Heart right ventricle (tissue), 16 donors: Measurements from ENCODE around the gene MAP2K5. TPM values are rescaled to one million over a fixed set of nuclear protein-coding genes. Genes with fewer than 3 reads are reported as not detected.
A peak's percentile ranks its signal among the peaks of the same experiment; 100 is the strongest.
"Not testable (repeated sequence)": the region's sequence is repeated elsewhere in the genome, so short reads cannot be mapped to it uniquely, and the experiment has no call there.

ENCODE experiments used
- ATAC-seq, 8 donors: fragments of 200-7000 bp; cut with Tn5 transposase; one replicate each; pipeline ENCODE4 v1.9.1; 2020; ENCODE audit warnings: mild to moderate bottlenecking in 8 of 8, moderate library complexity in 8 of 8, moderate number of reproducible peaks in 1 of 8
- DNase-seq, 2 donors: peaks; one replicate each; pipeline ENCODE4 v3.0.0-alpha.2; 2020
- H3K27ac ChIP-seq, 10 donors: fragments of 200-600 bp; sonication (generic) in 2 of 10; one replicate each; pipeline versions ENCODE4 v1.5.0 to v1.8.0; 2020 to 2022; ENCODE audit warnings: mild to moderate bottlenecking in 3 of 10
- H3K27me3 ChIP-seq, 7 donors: fragments of 200-600 bp; one replicate each; pipeline ENCODE4 v1.8.0; 2021 to 2022; ENCODE audit warnings: mild to moderate bottlenecking in 2 of 7
- H3K36me3 ChIP-seq, 9 donors: fragments of 200-600 bp; sonication (generic) in 1 of 9; one replicate each; pipeline versions ENCODE4 v1.5.0 to v1.8.0; 2020 to 2022; ENCODE audit warnings: mild to moderate bottlenecking in 2 of 9
- H3K4me1 ChIP-seq, 9 donors: fragments of 200-600 bp; sonication (generic) in 1 of 9; one replicate each; pipeline versions ENCODE4 v1.5.0 to v1.8.0; 2020 to 2022; ENCODE audit warnings: mild to moderate bottlenecking in 4 of 9
- H3K4me3 ChIP-seq, 10 donors: fragments of 200-600 bp; sonication (generic) in 2 of 10; one replicate each; pipeline versions ENCODE4 v1.5.0 to v1.8.0; 2020 to 2022; ENCODE audit warnings: mild to moderate bottlenecking in 7 of 10, moderate library complexity in 2 of 10
- H3K9me3 ChIP-seq, 11 donors: fragments of 200-600 bp in 10 of 11; sonication (generic) in 2 of 11; one replicate each; pipeline versions ENCODE4 v1.5.0 to v1.8.0; 2013 to 2022; ENCODE audit warnings: mild to moderate bottlenecking in 2 of 11, control low read depth in 1 of 11, moderate library complexity in 1 of 11
- CTCF ChIP-seq, 9 donors: fragments of 200-600 bp; sonication (generic) in 2 of 9; IDR thresholded peaks; one replicate each; pipeline versions ENCODE4 v1.5.0 to v1.8.0; 2021 to 2022; ENCODE audit warnings: antibody characterized with exemption in 9 of 9, mild to moderate bottlenecking in 5 of 9, moderate library complexity in 1 of 9
- WGBS, 2 donors: extraction: QIAGEN DNeasy Blood & Tissue Kit; methylation state at CpG; one replicate each; pipeline ENCODE4 v1.1.7; 2013; ENCODE audit warnings: inconsistent platforms in 1 of 2; 5-methylcytosine and 5-hydroxymethylcytosine counted together
- intact Hi-C, 10 donors: fragments of 100-400 bp; cut with DNase I; formaldehyde crosslinking; loops; one replicate each; pipeline versions ENCODE4 v1.11.1 to v1.14.2; 2022
- polyA plus RNA-seq, 2 donors: library from polyadenylated mRNA; stranded (reverse); fragments of 200-250 nt; gene quantifications; one replicate each; pipeline ENCODE4 v1.2.3, GENCODE V29; 2013
- total RNA-seq, 10 donors: library from RNA; stranded (reverse); fragmentation: NEBNext Ultra II Directional in 3 of 10; extraction: Animal tissue kit (Norgen Biotek cat#: 25700) in 3 of 10; gene quantifications; one replicate each; pipeline versions ENCODE4 v1.2.1 to v1.2.4, GENCODE V29; 2021 to 2023
- donor health status: Arrhythmogenic right ventricular cardiomyopathy.
- donor health status: ischemic (EF 13 %, LVEDD 7.1; RV severe dilation, severe dysfunction).
- donor health status: healthy with polysubstance abuse.
- donor health status: DM: no; HTN: yes; CAD: no.
- donor health status: DM: no; HTN: no; CAD: no.
- donor health status: ischemic (EF 25% LVEDD 6.9; RV normal size, moderate dysfunction).
- donor health status: ischemic (EF 25% LVEDD 5.7; RV mildly dilated, moderate dysfunction).
- donor health status: healthy.
- donor health status: DM: yes; HTN: yes; CAD: no.
- donor health status: Ischemic cardiomyopathy.
- donor health status: ischemic (EF 35%, LVEDD 5.7; RV mildly dilated, moderate dysfunction).
- donor health status: nonischemic (EF 11% LVEDD 7.7; RV severe dilation, severe dysfunction).
- donor health status: DM: yes; HTN: yes; CAD: no.
- donor health status: PGD.
- donor health status: ischemic (EF 29% LVEDD 5.4; RV normal size, mild dysfunction).
- donor health status: nonischemic (EF 23%, LVEDD 6.1; RV moderate dilation, normal function).

The MAP2K5 gene
- total and polyA plus RNA-seq, 12 donors: 7.7 to 34.3 (median 21.0) TPM

- no peak for TF ChIP-seq CTCF (IDR thresholded peaks at IDR 0.05)
- Histone ChIP-seq H3K4me3 (no peak overlapping the region), H3K9me3 (no peaks in the 10 kb centered on the region), H3K27me3 (no peaks in the 10 kb centered on the region), H3K36me3 (peaks cover 0 to 42% (median 15%) of the 10 kb centered on the region in 9 donors), H3K4me1 (no peaks in the 10 kb centered on the region), H3K27ac (no peak overlapping the region)
- no peak for ATAC-seq
- DNase-seq: no peak
- 96 to 99% methylated on average over 3 of the region's 3 CpGs for WGBS, 2 donors
- intact Hi-C loops: no loop called here
These were observed 89.8 kb downstream of the MAP2K5 start for GRCh38 chr15:67632261-67632660.

GRCh38 chr15:67635950-67636349 is 93.4 kb downstream of the MAP2K5 start:
- DNase-seq, ATAC-seq, H3K27ac ChIP-seq, intact Hi-C loops, H3K9me3 ChIP-seq, H3K4me1 ChIP-seq, H3K27me3 ChIP-seq, H3K4me3 ChIP-seq: not testable (repeated sequence)
- WGBS, 2 donors: 97% methylated on average over 11 of the region's 11 CpGs
- H3K36me3 ChIP-seq: peaks cover 0 to 34% (median 9%) of the 10 kb centered on the region in 9 donors

- intact Hi-C loops: no loop called here
- Histone ChIP-seq H3K27ac (no peak overlapping the region), H3K36me3 (peaks cover 0 to 16% (median 0%) of the 10 kb centered on the region in 9 donors), H3K4me1 (peaks cover 0 to 8% (median 0%) of the 10 kb centered on the region in 9 donors), H3K9me3 (no peaks in the 10 kb centered on the region), H3K27me3 (no peaks in the 10 kb centered on the region), H3K4me3 (no peak overlapping the region)
- 38 to 64% methylated on average over 6 of the region's 6 CpGs for WGBS, 2 donors
- peak in 3 of 8 donors; percentile 9 to 84 (median 31) for ATAC-seq
- no peak for DNase-seq
- TF ChIP-seq CTCF (IDR thresholded peaks at IDR 0.05): no peak
These were observed 97.1 kb downstream of the MAP2K5 start for GRCh38 chr15:67639591-67639990.

GRCh38 chr15:67641453-67641852 is 99.0 kb downstream of the MAP2K5 start:
- Histone ChIP-seq H3K4me1 (peaks cover 0 to 8% (median 0%) of the 10 kb centered on the region in 9 donors), H3K36me3 (peaks cover 0 to 24% (median 0%) of the 10 kb centered on the region in 9 donors), H3K27me3 (no peaks in the 10 kb centered on the region), H3K27ac (no peak overlapping the region), H3K4me3 (no peak overlapping the region), H3K9me3 (no peaks in the 10 kb centered on the region)
- no peak for TF ChIP-seq CTCF (IDR thresholded peaks at IDR 0.05)
- DNase-seq: no peak
- ATAC-seq: no peak
- WGBS, 2 donors: 84 to 94% methylated on average over 3 of the region's 3 CpGs
- intact Hi-C loops: no loop called here

- no peaks in the 10 kb centered on the region for H3K27me3 ChIP-seq
- H3K27ac ChIP-seq: no peak overlapping the region
- WGBS, 2 donors: 54 to 69% methylated on average over 2 of the region's 2 CpGs
- DNase-seq: no peak
- H3K9me3 ChIP-seq: no peaks in the 10 kb centered on the region
- no peak for ATAC-seq
- H3K4me3 ChIP-seq: no peak overlapping the region
- H3K4me1 ChIP-seq: no peaks in the 10 kb centered on the region
- no peak for TF ChIP-seq CTCF (IDR thresholded peaks at IDR 0.05)
- intact Hi-C loops: no loop called here
- peaks cover 0 to 43% (median 0%) of the 10 kb centered on the region in 9 donors for H3K36me3 ChIP-seq
These were observed 104.3 kb downstream of the MAP2K5 start for GRCh38 chr15:67646847-67647246.
